Measurements from ENCODE around the gene GRAMD2B. TPM values are rescaled to one million over a fixed set of nuclear protein-coding genes. Genes with fewer than 3 reads are reported as not detected.
A peak's percentile ranks its signal among the peaks of the same experiment; 100 is the strongest.
"Not testable (repeated sequence)": the region's sequence is repeated elsewhere in the genome, so short reads cannot be mapped to it uniquely, and the experiment has no call there.

The GRAMD2B gene
- total RNA-seq, 1 donor from 2014 or later = 8.9 TPM

GRCh38 chr5:126468091-126468490 lies 44.9 kb downstream of the GRAMD2B start:
- Histone ChIP-seq H3K4me3 (ENCODE audit: low read length in 3 of 3) (no peak overlapping the region), H3K27me3 (ENCODE audit: control insufficient read depth in 3 of 3, insufficient read depth in 3 of 3, low read length in 3 of 3) (no peaks in the 10 kb centered on the region), H3K36me3 (ENCODE audit: control insufficient read depth in 3 of 3, insufficient read depth in 3 of 3, low read length in 3 of 3) (peaks cover 0 to 16% (median 4%) of the 10 kb centered on the region in 3 donors), H3K4me1 (ENCODE audit: control insufficient read depth in 3 of 3, insufficient read depth in 3 of 3, low read length in 3 of 3) (no peaks in the 10 kb centered on the region), H3K27ac (ENCODE audit: low read depth, low read length) (no peak overlapping the region), H3K9ac (ENCODE audit: low read depth in 1 of 3, low read length in 3 of 3) (no peak overlapping the region), H3K9me3 (ENCODE audit: control insufficient read depth in 3 of 3, low read length in 3 of 3) (no peaks in the 10 kb centered on the region)

GRCh38 chr5:126469536-126470316 lies 46.5 kb downstream of the GRAMD2B start:
- Histone ChIP-seq H3K36me3 (ENCODE audit: control insufficient read depth in 3 of 3, insufficient read depth in 3 of 3, low read length in 3 of 3) (peaks cover 0 to 26% (median 8%) of the 10 kb centered on the region in 3 donors), H3K4me1 (ENCODE audit: control insufficient read depth in 3 of 3, insufficient read depth in 3 of 3, low read length in 3 of 3) (no peaks in the 10 kb centered on the region), H3K4me3 (ENCODE audit: low read length in 3 of 3) (no peak overlapping the region), H3K9me3 (ENCODE audit: control insufficient read depth in 3 of 3, low read length in 3 of 3) (no peaks in the 10 kb centered on the region), H3K9ac (ENCODE audit: low read depth in 1 of 3, low read length in 3 of 3) (no peak overlapping the region), H3K27ac (ENCODE audit: low read depth, low read length) (no peak overlapping the region), H3K27me3 (ENCODE audit: control insufficient read depth in 3 of 3, insufficient read depth in 3 of 3, low read length in 3 of 3) (no peaks in the 10 kb centered on the region)

- not testable (repeated sequence) for H3K27me3 ChIP-seq (ENCODE audit: control insufficient read depth in 3 of 3, insufficient read depth in 3 of 3, low read length in 3 of 3); H3K9ac ChIP-seq (ENCODE audit: low read depth in 1 of 3, low read length in 3 of 3); H3K27ac ChIP-seq (ENCODE audit: low read depth, low read length); H3K9me3 ChIP-seq (ENCODE audit: control insufficient read depth in 3 of 3, low read length in 3 of 3); H3K4me3 ChIP-seq (ENCODE audit: low read length in 3 of 3); H3K4me1 ChIP-seq (ENCODE audit: control insufficient read depth in 3 of 3, insufficient read depth in 3 of 3, low read length in 3 of 3)
- H3K36me3 ChIP-seq (ENCODE audit: control insufficient read depth in 3 of 3, insufficient read depth in 3 of 3, low read length in 3 of 3) = peaks cover 0 to 25% (median 8%) of the 10 kb centered on the region in 3 donors
Measured at GRCh38 chr5:126470529-126470928, 47.3 kb downstream of the GRAMD2B start.

GRCh38 chr5:126471247-126471646 lies 48.0 kb downstream of the GRAMD2B start:
- Histone ChIP-seq H3K36me3 (ENCODE audit: control insufficient read depth in 3 of 3, insufficient read depth in 3 of 3, low read length in 3 of 3) (peaks cover 0 to 19% (median 8%) of the 10 kb centered on the region in 3 donors), H3K4me1 (ENCODE audit: control insufficient read depth in 3 of 3, insufficient read depth in 3 of 3, low read length in 3 of 3) (no peaks in the 10 kb centered on the region), H3K27me3 (ENCODE audit: control insufficient read depth in 3 of 3, insufficient read depth in 3 of 3, low read length in 3 of 3) (no peaks in the 10 kb centered on the region), H3K9ac (ENCODE audit: low read depth in 1 of 3, low read length in 3 of 3) (no peak overlapping the region), H3K4me3 (ENCODE audit: low read length in 3 of 3) (no peak overlapping the region), H3K27ac (ENCODE audit: low read depth, low read length) (no peak overlapping the region), H3K9me3 (ENCODE audit: control insufficient read depth in 3 of 3, low read length in 3 of 3) (no peaks in the 10 kb centered on the region)

- no peaks in the 10 kb centered on the region for H3K9me3 ChIP-seq (ENCODE audit: control insufficient read depth in 3 of 3, low read length in 3 of 3)
- peaks cover 0 to 19% (median 8%) of the 10 kb centered on the region in 3 donors for H3K36me3 ChIP-seq (ENCODE audit: control insufficient read depth in 3 of 3, insufficient read depth in 3 of 3, low read length in 3 of 3)
- no peak overlapping the region for H3K27ac ChIP-seq (ENCODE audit: low read depth, low read length)
- H3K4me1 ChIP-seq (ENCODE audit: control insufficient read depth in 3 of 3, insufficient read depth in 3 of 3, low read length in 3 of 3) = no peaks in the 10 kb centered on the region
- no peak overlapping the region for H3K4me3 ChIP-seq (ENCODE audit: low read length in 3 of 3)
- no peaks in the 10 kb centered on the region for H3K27me3 ChIP-seq (ENCODE audit: control insufficient read depth in 3 of 3, insufficient read depth in 3 of 3, low read length in 3 of 3)
- H3K9ac ChIP-seq (ENCODE audit: low read depth in 1 of 3, low read length in 3 of 3) = no peak overlapping the region
Measured at GRCh38 chr5:126471875-126472537, 48.8 kb downstream of the GRAMD2B start.

- Histone ChIP-seq H3K9me3 (ENCODE audit: control insufficient read depth in 3 of 3, low read length in 3 of 3) (no peaks in the 10 kb centered on the region), H3K36me3 (ENCODE audit: control insufficient read depth in 3 of 3, insufficient read depth in 3 of 3, low read length in 3 of 3) (peaks cover 0 to 19% (median 8%) of the 10 kb centered on the region in 3 donors), H3K4me3 (ENCODE audit: low read length in 3 of 3) (no peak overlapping the region), H3K27ac (ENCODE audit: low read depth, low read length) (no peak overlapping the region), H3K9ac (ENCODE audit: low read depth in 1 of 3, low read length in 3 of 3) (no peak overlapping the region), H3K27me3 (ENCODE audit: control insufficient read depth in 3 of 3, insufficient read depth in 3 of 3, low read length in 3 of 3) (no peaks in the 10 kb centered on the region), H3K4me1 (ENCODE audit: control insufficient read depth in 3 of 3, insufficient read depth in 3 of 3, low read length in 3 of 3) (no peaks in the 10 kb centered on the region)
Measured at GRCh38 chr5:126472538-126472889, 49.3 kb downstream of the GRAMD2B start.

GRCh38 chr5:126477294-126478117 lies 54.3 kb downstream of the GRAMD2B start:
- H3K9me3 ChIP-seq (ENCODE audit: control insufficient read depth in 3 of 3, low read length in 3 of 3) = no peaks in the 10 kb centered on the region
- H3K9ac ChIP-seq (ENCODE audit: low read depth in 1 of 3, low read length in 3 of 3) = no peak overlapping the region
- peaks cover 4 to 20% (median 4%) of the 10 kb centered on the region in 3 donors for H3K36me3 ChIP-seq (ENCODE audit: control insufficient read depth in 3 of 3, insufficient read depth in 3 of 3, low read length in 3 of 3)
- no peaks in the 10 kb centered on the region for H3K27me3 ChIP-seq (ENCODE audit: control insufficient read depth in 3 of 3, insufficient read depth in 3 of 3, low read length in 3 of 3)
- peaks cover 0 to 4% (median 0%) of the 10 kb centered on the region in 3 donors for H3K4me1 ChIP-seq (ENCODE audit: control insufficient read depth in 3 of 3, insufficient read depth in 3 of 3, low read length in 3 of 3)
- no peak overlapping the region for H3K4me3 ChIP-seq (ENCODE audit: low read length in 3 of 3)
- H3K27ac ChIP-seq (ENCODE audit: low read depth, low read length) = peak overlapping the region; percentile 5

GRCh38 chr5:126479810-126480209 lies 56.6 kb downstream of the GRAMD2B start:
- H3K27me3 ChIP-seq (ENCODE audit: control insufficient read depth in 3 of 3, insufficient read depth in 3 of 3, low read length in 3 of 3) = no peaks in the 10 kb centered on the region
- peaks cover 4 to 14% (median 13%) of the 10 kb centered on the region in 3 donors for H3K36me3 ChIP-seq (ENCODE audit: control insufficient read depth in 3 of 3, insufficient read depth in 3 of 3, low read length in 3 of 3)
- H3K4me1 ChIP-seq (ENCODE audit: control insufficient read depth in 3 of 3, insufficient read depth in 3 of 3, low read length in 3 of 3) = peaks cover 0 to 4% (median 0%) of the 10 kb centered on the region in 3 donors
- H3K9me3 ChIP-seq (ENCODE audit: control insufficient read depth in 3 of 3, low read length in 3 of 3) = no peaks in the 10 kb centered on the region
- peak overlapping the region; percentile 46 for H3K27ac ChIP-seq (ENCODE audit: low read depth, low read length)
- H3K9ac ChIP-seq (ENCODE audit: low read depth in 1 of 3, low read length in 3 of 3) = no peak overlapping the region
- H3K4me3 ChIP-seq (ENCODE audit: low read length in 3 of 3) = no peak overlapping the region

- Histone ChIP-seq H3K9ac (ENCODE audit: low read depth in 1 of 3, low read length in 3 of 3) (no peak overlapping the region), H3K4me3 (ENCODE audit: low read length in 3 of 3) (no peak overlapping the region), H3K9me3 (ENCODE audit: control insufficient read depth in 3 of 3, low read length in 3 of 3) (no peaks in the 10 kb centered on the region), H3K4me1 (ENCODE audit: control insufficient read depth in 3 of 3, insufficient read depth in 3 of 3, low read length in 3 of 3) (peaks cover 0 to 4% (median 0%) of the 10 kb centered on the region in 3 donors), H3K27me3 (ENCODE audit: control insufficient read depth in 3 of 3, insufficient read depth in 3 of 3, low read length in 3 of 3) (no peaks in the 10 kb centered on the region), H3K36me3 (ENCODE audit: control insufficient read depth in 3 of 3, insufficient read depth in 3 of 3, low read length in 3 of 3) (peaks cover 8 to 23% (median 21%) of the 10 kb centered on the region in 3 donors), H3K27ac (ENCODE audit: low read depth, low read length) (peak overlapping the region; percentile 46)
Measured at GRCh38 chr5:126480824-126481223, 57.6 kb downstream of the GRAMD2B start.
